MM.1S (cell line): ENCODE results near the gene GRWD1.

Experiments used
- EZH2 ChIP-seq: fragments of 300-600 bp; sonication (generic); optimal IDR thresholded peaks from 2 replicates; pipeline ENCODE3; 2017; ENCODE audit warnings: low read depth, mild to moderate bottlenecking, antibody characterized with exemption, low read length, mixed read lengths
- TF ChIP-seq, protein P1 (sequence below): fragments of 300-600 bp; sonication (generic); IDR thresholded peaks from 2 replicates; pipeline ENCODE4 v1.5.1; 2016; ENCODE audit warnings: antibody characterized with exemption, low read length, mixed read lengths

- TF ChIP-seq, protein P1, sequence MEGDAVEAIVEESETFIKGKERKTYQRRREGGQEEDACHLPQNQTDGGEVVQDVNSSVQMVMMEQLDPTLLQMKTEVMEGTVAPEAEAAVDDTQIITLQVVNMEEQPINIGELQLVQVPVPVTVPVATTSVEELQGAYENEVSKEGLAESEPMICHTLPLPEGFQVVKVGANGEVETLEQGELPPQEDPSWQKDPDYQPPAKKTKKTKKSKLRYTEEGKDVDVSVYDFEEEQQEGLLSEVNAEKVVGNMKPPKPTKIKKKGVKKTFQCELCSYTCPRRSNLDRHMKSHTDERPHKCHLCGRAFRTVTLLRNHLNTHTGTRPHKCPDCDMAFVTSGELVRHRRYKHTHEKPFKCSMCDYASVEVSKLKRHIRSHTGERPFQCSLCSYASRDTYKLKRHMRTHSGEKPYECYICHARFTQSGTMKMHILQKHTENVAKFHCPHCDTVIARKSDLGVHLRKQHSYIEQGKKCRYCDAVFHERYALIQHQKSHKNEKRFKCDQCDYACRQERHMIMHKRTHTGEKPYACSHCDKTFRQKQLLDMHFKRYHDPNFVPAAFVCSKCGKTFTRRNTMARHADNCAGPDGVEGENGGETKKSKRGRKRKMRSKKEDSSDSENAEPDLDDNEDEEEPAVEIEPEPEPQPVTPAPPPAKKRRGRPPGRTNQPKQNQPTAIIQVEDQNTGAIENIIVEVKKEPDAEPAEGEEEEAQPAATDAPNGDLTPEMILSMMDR, result no peak
- no peak for TF ChIP-seq EZH2
Measured at GRCh38 chr19:48403606-48404005, 42.2 kb upstream of the GRWD1 start.
